ENCODE data around the gene METAP1D. TPM values are rescaled to one million over a fixed set of nuclear protein-coding genes. Genes with fewer than 3 reads are reported as not detected.
"Not testable (repeated sequence)": the region's sequence is repeated elsewhere in the genome, so short reads cannot be mapped to it uniquely, and the experiment has no call there.

The METAP1D gene
- polyA plus RNA-seq, 6 donors from 2014 or later: 2.5 to 5.2 (median 4.1) TPM

DNA sequence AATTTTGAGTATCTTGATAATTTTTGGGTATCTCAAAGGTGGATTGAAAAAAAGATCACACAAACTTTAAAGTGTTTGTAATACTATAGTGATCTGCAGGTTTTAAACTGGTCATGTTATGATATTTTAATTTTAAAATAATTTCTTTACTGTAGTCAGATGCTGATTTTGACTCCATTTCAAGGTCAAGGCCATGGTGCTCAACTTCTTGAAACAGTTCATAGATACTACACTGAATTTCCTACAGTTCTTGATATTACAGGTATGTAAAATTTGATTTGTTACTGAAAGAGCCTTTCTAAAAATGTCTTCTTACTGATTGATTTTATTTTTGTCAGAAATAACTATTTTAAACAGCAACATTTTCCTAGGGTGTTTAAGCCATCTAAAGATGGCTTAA lies 33.1 kb upstream of the METAP1D start:
- H3K4me3 Mint-ChIP-seq: no peak overlapping the region
- DNase-seq (no peak), ATAC-seq (ENCODE audit: low read depth in 2 of 2) (no peak)
- no peaks in the 10 kb centered on the region for H3K27me3 Mint-ChIP-seq
- peaks cover 0 to 20% of the 10 kb centered on the region in 2 donors for H3K36me3 Mint-ChIP-seq
- no peaks in the 10 kb centered on the region for H3K4me1 Mint-ChIP-seq
- peaks cover 0 to 2% (median 0%) of the 10 kb centered on the region in 7 donors for H3K9me3 Mint-ChIP-seq
- H3K27ac Mint-ChIP-seq: no peak overlapping the region

DNA sequence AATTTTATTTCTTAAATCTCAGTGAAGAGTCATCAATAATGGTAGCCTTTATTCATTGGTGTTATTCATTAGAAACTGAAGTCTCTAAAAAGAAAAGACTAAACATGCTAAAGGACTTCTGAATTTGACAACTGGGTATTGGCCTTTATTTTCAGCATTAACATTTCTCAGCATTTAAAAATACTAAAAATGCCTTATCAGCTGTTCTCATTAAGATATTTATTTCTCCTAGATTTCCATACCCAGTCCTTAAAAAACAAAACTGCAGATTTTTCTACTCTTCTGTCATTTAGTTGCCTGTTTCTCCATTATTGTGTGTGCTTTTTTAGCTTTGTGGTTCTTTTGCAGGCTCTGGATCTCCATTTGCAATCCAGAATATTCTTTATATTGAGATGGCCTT lies 31.2 kb upstream of the METAP1D start:
- ATAC-seq (ENCODE audit: low read depth in 2 of 2): no peak
- H3K4me3 Mint-ChIP-seq: no peak overlapping the region
- H3K36me3 Mint-ChIP-seq: peaks cover 11 to 20% of the 10 kb centered on the region in 2 donors
- H3K27me3 Mint-ChIP-seq: no peaks in the 10 kb centered on the region
- H3K4me1 Mint-ChIP-seq: peaks cover 0 to 5% (median 0%) of the 10 kb centered on the region in 3 donors
- no peak overlapping the region for H3K27ac Mint-ChIP-seq
- no peak for DNase-seq
- H3K9me3 Mint-ChIP-seq: peaks cover 0 to 2% (median 0%) of the 10 kb centered on the region in 7 donors

DNA sequence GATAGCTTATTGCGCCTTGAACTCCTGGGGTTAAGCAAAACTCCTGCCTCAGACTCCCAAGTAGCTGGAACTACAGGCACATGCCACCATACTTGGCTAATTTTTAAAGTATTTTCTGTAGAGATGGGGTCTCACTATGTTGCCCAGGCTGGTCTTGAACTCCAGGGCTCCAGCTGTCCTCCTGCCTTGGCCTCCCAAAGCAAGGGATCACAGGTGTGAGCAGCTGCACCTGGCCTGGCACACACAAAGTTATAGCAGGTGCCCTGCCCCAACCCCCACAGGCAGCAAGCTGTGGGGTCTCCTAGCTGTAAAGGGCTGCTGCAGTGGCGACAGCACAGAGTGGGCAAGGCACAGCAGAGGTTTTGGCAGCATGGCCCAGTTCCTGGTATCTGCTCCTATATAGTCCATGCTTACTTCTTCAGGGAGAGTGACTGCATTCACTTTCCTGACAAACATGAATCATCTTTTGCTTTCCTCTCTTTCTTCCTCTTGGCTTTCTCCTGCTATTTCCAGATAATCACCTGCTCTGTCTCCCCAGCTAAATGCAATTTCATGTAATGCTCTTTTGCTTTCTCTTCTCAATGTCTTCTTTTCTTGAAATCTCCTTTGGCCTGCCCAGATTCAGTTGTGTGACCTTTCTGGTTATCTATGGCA lies 27.3 kb upstream of the METAP1D start:
- Mint-ChIP-seq H3K36me3 (peaks cover 13 to 28% of the 10 kb centered on the region in 2 donors), H3K4me1 (peaks cover 0 to 5% (median 0%) of the 10 kb centered on the region in 3 donors), H3K27me3 (no peaks in the 10 kb centered on the region), H3K9me3 (peaks cover 0 to 3% (median 0%) of the 10 kb centered on the region in 7 donors), H3K4me3 (no peak overlapping the region), H3K27ac (peak overlapping the region in 1 of 6 donors; percentile 2)
- ATAC-seq (ENCODE audit: low read depth in 2 of 2) (no peak), DNase-seq (no peak)

DNA sequence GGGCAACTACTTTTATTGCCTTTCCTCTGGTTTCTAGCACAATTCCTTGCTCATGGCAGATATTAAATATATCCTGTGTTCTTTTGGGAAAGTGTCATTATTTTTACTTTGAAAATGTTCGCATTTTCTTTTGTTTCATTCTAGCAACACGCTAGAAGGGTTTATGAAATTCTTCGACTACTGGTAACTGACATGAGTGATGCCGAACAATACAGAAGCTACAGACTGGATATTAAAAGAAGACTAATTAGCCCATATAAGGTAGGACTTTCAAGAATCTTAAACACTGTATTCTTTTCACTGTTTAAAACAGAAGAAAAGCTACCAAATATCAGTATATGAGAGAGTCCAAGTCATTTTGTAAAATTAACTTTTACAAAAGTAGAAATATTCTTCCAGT lies 20.6 kb upstream of the METAP1D start:
- H3K9me3 Mint-ChIP-seq: no peaks in the 10 kb centered on the region
- H3K27me3 Mint-ChIP-seq: no peaks in the 10 kb centered on the region
- H3K4me1 Mint-ChIP-seq: no peaks in the 10 kb centered on the region
- ATAC-seq (ENCODE audit: low read depth in 2 of 2) (no peak), DNase-seq (no peak)
- peaks cover 34 to 56% of the 10 kb centered on the region in 2 donors for H3K36me3 Mint-ChIP-seq
- peak overlapping the region in 1 of 8 donors; percentile 18 for H3K4me3 Mint-ChIP-seq
- H3K27ac Mint-ChIP-seq: no peak overlapping the region

DNA sequence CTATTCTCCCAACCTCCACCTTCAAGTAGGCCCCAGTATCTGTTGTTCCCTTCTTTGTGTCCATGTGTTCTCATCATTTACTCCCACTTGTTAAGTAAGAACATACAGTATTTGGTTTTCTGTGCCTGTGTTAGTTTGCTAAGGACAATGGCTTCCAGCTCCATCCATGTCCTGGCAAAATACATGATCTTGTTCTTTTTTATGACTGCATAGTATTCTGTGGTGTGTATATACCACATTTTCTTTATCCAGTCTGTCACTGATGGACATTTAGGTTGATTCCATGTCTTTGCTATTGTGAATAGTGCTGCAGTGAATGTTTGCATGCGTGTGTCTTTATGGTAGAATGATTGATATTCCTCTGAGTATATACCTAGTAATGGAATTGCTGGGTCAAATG lies 15.8 kb upstream of the METAP1D start:
- not testable (repeated sequence) for H3K4me1 Mint-ChIP-seq; H3K27me3 Mint-ChIP-seq; H3K27ac Mint-ChIP-seq; DNase-seq; ATAC-seq (ENCODE audit: low read depth in 2 of 2); H3K9me3 Mint-ChIP-seq; H3K4me3 Mint-ChIP-seq
- peaks cover 20 to 30% of the 10 kb centered on the region in 2 donors for H3K36me3 Mint-ChIP-seq

DNA sequence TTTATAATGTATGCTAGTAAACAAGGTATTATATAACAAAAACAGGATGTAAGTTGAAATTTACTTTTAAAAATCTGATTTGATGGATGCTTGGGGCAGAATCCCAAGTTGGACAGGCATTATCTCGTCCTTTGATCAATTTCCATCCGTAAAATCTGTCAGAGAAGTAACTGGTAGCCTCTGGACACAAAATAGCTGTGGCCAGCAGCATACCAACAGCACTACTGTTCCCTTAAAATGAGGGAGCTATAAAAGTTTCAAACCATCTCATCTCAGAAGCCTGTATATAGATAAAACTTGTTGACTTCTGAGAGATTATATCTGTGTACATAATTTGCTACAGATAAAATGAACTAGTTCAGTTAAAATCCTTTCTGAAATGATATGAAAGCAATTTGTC lies 14.7 kb upstream of the METAP1D start:
- Mint-ChIP-seq H3K36me3 (peaks cover 20 to 24% of the 10 kb centered on the region in 2 donors), H3K4me3 (no peak overlapping the region), H3K27ac (no peak overlapping the region), H3K27me3 (no peaks in the 10 kb centered on the region), H3K9me3 (no peaks in the 10 kb centered on the region), H3K4me1 (no peaks in the 10 kb centered on the region)
- ATAC-seq (ENCODE audit: low read depth in 2 of 2) (no peak), DNase-seq (no peak)

- Mint-ChIP-seq H3K36me3 (peaks cover 20 to 24% of the 10 kb centered on the region in 2 donors), H3K27ac (no peak overlapping the region), H3K27me3 (no peaks in the 10 kb centered on the region), H3K4me3 (no peak overlapping the region), H3K9me3 (no peaks in the 10 kb centered on the region), H3K4me1 (no peaks in the 10 kb centered on the region)
- DNase-seq (no peak), ATAC-seq (ENCODE audit: low read depth in 2 of 2) (no peak)
Observed at GRCh38 chr2:171986778-171987177, 13.0 kb upstream of the METAP1D start.

- Mint-ChIP-seq H3K27me3 (peaks cover 4 to 20% (median 12%) of the 10 kb centered on the region in 3 donors), H3K4me3 (no peak overlapping the region), H3K4me1 (no peaks in the 10 kb centered on the region), H3K27ac (peak overlapping the region in 1 of 6 donors; percentile 15), H3K9me3 (no peaks in the 10 kb centered on the region), H3K36me3 (peaks cover 0 to 1% of the 10 kb centered on the region in 2 donors)
- ATAC-seq (ENCODE audit: low read depth in 2 of 2) (no peak), DNase-seq (no peak)
Observed at GRCh38 chr2:171991027-171991426, 8.7 kb upstream of the METAP1D start.

GRCh38 chr2:171995586-171995985 lies 4.2 kb upstream of the METAP1D start:
- Mint-ChIP-seq H3K4me1 (peaks cover 8 to 13% (median 12%) of the 10 kb centered on the region in 3 donors), H3K27ac (no peak overlapping the region), H3K9me3 (no peaks in the 10 kb centered on the region), H3K36me3 (no peaks in the 10 kb centered on the region), H3K4me3 (peak overlapping the region in 1 of 8 donors; percentile 42), H3K27me3 (peaks cover 8 to 24% (median 15%) of the 10 kb centered on the region in 3 donors)
- DNase-seq (no peak), ATAC-seq (ENCODE audit: low read depth in 2 of 2) (no peak)

- Mint-ChIP-seq H3K27me3 (peaks cover 8 to 24% (median 15%) of the 10 kb centered on the region in 3 donors), H3K4me3 (peak overlapping the region in 1 of 8 donors; percentile 42), H3K4me1 (peaks cover 8 to 16% (median 15%) of the 10 kb centered on the region in 3 donors), H3K36me3 (no peaks in the 10 kb centered on the region), H3K27ac (no peak overlapping the region), H3K9me3 (no peaks in the 10 kb centered on the region)
- DNase-seq: no peak
- ATAC-seq (ENCODE audit: low read depth in 2 of 2): no peak
Observed at GRCh38 chr2:171996021-171996420, 3.7 kb upstream of the METAP1D start.

DNA sequence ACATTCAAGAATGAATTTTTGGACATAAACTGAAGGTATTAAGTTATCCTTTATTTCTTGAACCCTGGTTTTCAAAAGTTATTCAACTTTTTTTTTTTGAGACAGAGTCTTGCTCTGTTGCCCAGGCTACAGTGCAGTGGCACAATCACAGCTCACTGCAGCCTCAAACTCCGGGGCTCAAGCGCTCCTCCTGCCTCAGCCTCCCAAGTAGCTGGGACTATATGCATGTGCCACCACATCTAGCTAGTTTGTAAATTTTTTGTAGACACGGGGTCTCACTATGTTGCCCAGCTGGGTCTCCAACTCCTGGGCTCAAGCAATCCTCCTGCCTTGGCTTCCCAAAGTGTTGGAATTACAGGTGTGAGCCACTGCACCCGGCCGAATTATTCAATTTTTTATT lies 2.7 kb upstream of the METAP1D start:
- not testable (repeated sequence) for H3K27ac Mint-ChIP-seq; ATAC-seq (ENCODE audit: low read depth in 2 of 2); DNase-seq; H3K36me3 Mint-ChIP-seq; H3K9me3 Mint-ChIP-seq
- peaks cover 8 to 20% (median 16%) of the 10 kb centered on the region in 3 donors for H3K4me1 Mint-ChIP-seq
- peak overlapping the region in 1 of 8 donors; percentile 89 for H3K4me3 Mint-ChIP-seq
- H3K27me3 Mint-ChIP-seq: peaks cover 8 to 24% (median 15%) of the 10 kb centered on the region in 3 donors

GRCh38 chr2:171999161-171999560 lies 592 bp upstream of the METAP1D start:
- peaks cover 8 to 20% (median 16%) of the 10 kb centered on the region in 3 donors for H3K4me1 Mint-ChIP-seq
- peak overlapping the region in 3 of 6 donors; percentile 36 to 85 (median 56) for H3K27ac Mint-ChIP-seq
- H3K36me3 Mint-ChIP-seq: no peaks in the 10 kb centered on the region
- H3K4me3 Mint-ChIP-seq: peak overlapping the region; percentile 81 to 96 (median 88)
- peaks cover 8 to 18% (median 15%) of the 10 kb centered on the region in 3 donors for H3K27me3 Mint-ChIP-seq
- ATAC-seq (ENCODE audit: low read depth in 2 of 2) (no peak), DNase-seq (no peak)
- no peaks in the 10 kb centered on the region for H3K9me3 Mint-ChIP-seq

DNA sequence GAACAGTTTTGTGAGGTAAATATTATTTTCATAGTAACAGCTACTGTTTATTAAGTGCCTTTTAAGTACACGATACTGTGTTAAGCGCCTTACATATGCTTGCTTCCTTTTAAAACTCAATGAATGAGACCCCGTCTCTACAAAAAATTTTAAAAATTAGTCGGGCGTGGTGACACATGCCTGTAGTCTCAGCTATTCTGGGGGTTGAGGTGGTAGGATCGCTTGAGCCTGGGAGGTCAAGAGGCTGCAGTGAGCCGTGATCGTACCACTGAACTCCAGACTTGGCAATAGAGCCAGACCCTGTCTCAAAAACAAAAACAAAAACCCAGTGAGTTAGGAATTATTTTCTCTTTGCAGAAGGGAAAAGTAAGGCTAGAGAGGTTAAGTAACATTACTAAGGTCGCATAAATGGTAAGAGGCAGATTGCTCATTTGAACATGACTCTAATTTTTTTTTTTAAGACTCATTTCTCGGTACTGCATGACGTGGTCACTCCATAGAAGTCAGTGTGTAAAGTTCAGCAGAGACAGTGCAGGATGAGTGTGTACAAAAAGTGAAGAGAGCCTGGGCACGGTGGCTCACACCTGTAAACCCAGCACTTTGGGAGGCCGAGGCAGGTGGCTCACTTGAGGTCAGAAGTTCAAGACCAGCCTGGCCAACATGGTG lies 1.1 kb downstream of the METAP1D start:
- no peaks in the 10 kb centered on the region for H3K9me3 Mint-ChIP-seq
- peak overlapping the region; percentile 85 to 96 (median 92) for H3K4me3 Mint-ChIP-seq
- ATAC-seq (ENCODE audit: low read depth in 2 of 2) (no peak), DNase-seq (no peak)
- peak overlapping the region in 5 of 6 donors; percentile 51 to 96 (median 86) for H3K27ac Mint-ChIP-seq
- peaks cover 5 to 6% (median 6%) of the 10 kb centered on the region in 3 donors for H3K27me3 Mint-ChIP-seq
- H3K36me3 Mint-ChIP-seq: no peaks in the 10 kb centered on the region
- H3K4me1 Mint-ChIP-seq: peaks cover 8 to 20% (median 16%) of the 10 kb centered on the region in 3 donors

- no peak overlapping the region for H3K4me3 Mint-ChIP-seq
- H3K9me3 Mint-ChIP-seq: peaks cover 0 to 12% (median 5%) of the 10 kb centered on the region in 7 donors
- H3K27ac Mint-ChIP-seq: no peak overlapping the region
- peaks cover 3 to 7% (median 4%) of the 10 kb centered on the region in 3 donors for H3K4me1 Mint-ChIP-seq
- ATAC-seq (ENCODE audit: low read depth in 2 of 2) (no peak), DNase-seq (no peak)
- peaks cover 8 to 10% of the 10 kb centered on the region in 2 donors for H3K36me3 Mint-ChIP-seq
- no peaks in the 10 kb centered on the region for H3K27me3 Mint-ChIP-seq
Observed at GRCh38 chr2:172007372-172007771, 7.6 kb downstream of the METAP1D start.
